Measurements from ENCODE around the gene LGALS7.

DNA sequence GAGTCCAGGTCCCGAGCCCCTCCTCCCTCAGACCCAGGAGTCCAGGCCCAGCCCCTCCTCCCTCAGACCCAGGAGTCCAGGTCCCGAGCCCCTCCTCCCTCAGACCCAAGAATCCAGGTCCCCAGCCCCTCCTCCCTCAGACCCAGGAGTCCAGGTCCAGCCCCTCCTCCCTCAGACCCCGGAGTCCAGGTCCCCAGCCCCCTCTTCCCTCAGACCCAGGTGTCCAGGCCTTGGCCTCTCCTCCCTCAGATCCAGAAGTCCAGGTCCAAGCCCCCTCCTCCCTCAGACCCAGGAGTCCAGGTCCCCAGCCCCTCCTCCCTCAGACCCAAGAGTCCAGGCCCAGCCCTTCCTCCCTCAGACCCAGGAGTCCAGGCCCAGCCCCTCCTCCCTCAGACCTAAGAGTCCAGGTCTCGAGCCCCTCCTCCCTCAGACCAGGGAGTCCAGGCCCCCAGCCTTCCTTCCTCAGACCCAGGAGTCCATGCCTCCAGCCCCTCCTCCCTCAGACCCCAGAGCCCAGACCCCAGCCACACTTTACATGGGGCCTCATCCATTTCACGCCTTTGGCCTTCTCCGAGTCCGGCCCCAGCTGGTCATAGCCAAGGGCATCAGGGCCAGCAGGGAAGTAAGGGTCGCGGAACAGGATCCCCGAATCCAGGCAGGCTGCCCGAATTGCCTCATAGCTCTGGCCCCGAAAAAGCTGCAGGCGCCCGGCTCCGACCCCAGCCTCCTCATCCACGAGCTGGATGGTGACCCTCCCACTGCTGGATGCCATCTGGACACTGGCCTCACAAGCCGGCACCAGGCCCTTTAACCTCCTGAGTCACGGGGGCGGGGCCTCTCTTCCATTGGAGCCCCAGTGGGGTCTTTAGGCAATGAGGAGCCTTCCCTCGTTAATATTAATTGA lies 29.7 kb downstream of the LGALS7 start:
- TF ChIP-seq, protein P1, sequence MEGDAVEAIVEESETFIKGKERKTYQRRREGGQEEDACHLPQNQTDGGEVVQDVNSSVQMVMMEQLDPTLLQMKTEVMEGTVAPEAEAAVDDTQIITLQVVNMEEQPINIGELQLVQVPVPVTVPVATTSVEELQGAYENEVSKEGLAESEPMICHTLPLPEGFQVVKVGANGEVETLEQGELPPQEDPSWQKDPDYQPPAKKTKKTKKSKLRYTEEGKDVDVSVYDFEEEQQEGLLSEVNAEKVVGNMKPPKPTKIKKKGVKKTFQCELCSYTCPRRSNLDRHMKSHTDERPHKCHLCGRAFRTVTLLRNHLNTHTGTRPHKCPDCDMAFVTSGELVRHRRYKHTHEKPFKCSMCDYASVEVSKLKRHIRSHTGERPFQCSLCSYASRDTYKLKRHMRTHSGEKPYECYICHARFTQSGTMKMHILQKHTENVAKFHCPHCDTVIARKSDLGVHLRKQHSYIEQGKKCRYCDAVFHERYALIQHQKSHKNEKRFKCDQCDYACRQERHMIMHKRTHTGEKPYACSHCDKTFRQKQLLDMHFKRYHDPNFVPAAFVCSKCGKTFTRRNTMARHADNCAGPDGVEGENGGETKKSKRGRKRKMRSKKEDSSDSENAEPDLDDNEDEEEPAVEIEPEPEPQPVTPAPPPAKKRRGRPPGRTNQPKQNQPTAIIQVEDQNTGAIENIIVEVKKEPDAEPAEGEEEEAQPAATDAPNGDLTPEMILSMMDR (IDR thresholded peaks at IDR 0.05; ENCODE audit: low read depth, low read length) = no peak
- no peak for TF ChIP-seq EZH2phosphoT487 (IDR thresholded peaks at IDR 0.05; ENCODE audit: low read depth)

All from OCI-LY3 (cell line).